ENCODE results near the gene NEURL1.
"Not testable (repeated sequence)": the region's sequence is repeated elsewhere in the genome, so short reads cannot be mapped to it uniquely, and the experiment has no call there.

Gene NEURL1

GRCh38 chr10:103493916-103494877 lies 692 bp downstream of the NEURL1 start:
- no peak for DNase-seq (ENCODE audit: low read depth in 2 of 2)

DNA sequence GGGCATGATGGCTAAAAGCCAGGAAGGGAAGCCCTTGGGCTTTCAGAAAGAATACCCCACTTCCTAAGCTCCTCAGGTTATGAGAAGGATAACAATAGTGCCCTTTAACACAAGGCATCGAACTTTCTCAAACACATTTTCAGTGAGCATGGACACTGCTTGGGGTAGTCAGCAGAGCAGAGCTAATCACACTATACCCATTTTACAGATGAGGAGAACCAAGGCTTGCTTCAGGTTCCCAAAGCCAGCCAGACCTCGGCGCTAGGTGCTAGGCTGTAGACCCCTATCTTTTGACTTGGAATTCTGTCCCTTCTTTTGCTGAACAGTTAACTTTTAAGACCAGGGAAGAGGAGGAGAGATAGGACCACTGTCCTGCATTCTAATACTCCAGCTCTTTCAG lies 1.8 kb downstream of the NEURL1 start:
- no peak for DNase-seq (ENCODE audit: low read depth in 2 of 2)

DNA sequence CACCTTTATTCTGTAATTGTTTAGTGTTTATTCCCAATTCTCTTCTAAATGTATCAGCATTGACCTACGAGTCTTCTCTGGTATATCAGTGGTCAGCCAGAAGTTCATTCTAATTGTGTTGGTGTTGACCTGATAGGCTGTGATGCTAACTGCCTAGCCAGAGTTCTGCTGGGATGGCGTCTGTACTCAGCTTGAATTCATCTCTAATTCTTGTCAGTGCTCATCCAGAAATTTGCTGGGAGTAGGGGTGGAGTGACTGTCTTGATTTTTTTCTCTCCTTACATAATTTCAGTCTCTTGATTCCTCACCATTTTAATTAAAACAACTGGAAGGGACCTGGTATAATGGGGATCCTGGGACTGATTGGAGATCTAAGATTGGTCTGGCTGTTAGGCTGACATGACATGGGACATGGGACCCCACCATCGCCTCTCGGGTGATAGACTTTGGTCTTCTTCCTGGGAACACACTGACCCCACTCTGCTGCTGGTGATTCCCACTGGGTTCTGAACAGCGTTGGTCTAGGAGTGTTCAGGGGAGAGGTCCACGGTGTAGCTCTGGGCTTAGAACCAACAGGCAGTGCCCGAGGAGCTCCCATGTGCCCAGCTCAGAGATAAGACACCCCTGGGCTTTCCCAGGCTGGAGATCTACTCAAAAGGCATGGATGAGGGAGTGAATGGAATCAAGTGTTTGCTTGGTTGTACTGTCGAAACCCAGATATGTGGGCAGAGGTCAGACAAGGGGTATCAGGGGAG lies 3.8 kb downstream of the NEURL1 start:
- DNase-seq (ENCODE audit: low read depth in 2 of 2), result no peak

GRCh38 chr10:103498936-103499638 lies 5.6 kb downstream of the NEURL1 start:
- no peak for DNase-seq (ENCODE audit: low read depth in 2 of 2)

DNA sequence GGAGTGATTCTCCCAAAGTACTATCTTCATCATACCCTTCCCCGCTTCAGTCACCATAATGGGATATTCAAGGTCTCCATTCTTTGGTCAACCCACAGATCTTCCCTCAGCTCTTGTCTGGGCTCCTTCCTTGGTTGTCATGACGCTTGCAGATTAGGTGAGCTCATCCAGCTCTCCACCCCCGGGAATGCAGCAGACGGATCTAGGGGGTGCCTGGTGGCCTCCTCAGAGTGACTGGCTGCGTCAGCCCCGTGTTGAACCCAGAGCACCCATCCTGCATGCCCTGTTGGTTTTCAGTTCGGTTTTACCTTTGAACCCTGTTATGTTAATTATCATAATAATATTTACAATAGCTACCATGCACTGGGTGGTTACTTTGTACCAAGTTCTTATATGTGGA lies 6.4 kb downstream of the NEURL1 start:
- no peak for DNase-seq (ENCODE audit: low read depth in 2 of 2)

- no peak for DNase-seq (ENCODE audit: low read depth in 2 of 2)
These were observed 7.0 kb downstream of the NEURL1 start for GRCh38 chr10:103500481-103500880.

DNA sequence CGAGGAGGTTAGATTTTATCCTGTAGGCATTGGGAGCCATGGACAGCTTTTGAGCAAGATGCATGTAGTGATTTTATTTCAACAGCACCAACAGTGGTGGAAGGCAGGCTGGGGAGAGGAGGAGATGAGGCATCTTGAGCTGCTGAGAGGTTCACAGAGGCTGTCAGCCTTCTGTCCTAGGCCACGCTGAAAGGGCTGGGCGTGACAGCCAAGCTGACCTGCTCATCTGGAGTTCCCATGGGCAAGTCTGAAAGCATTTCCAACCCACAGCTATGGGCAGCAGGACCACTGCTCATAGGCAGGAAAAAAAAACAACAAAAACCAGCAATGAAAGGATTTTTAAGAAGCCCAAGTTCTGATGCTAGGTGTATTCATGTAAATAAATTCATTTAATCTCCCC lies 7.7 kb downstream of the NEURL1 start:
- DNase-seq (ENCODE audit: low read depth in 2 of 2), result no peak

DNA sequence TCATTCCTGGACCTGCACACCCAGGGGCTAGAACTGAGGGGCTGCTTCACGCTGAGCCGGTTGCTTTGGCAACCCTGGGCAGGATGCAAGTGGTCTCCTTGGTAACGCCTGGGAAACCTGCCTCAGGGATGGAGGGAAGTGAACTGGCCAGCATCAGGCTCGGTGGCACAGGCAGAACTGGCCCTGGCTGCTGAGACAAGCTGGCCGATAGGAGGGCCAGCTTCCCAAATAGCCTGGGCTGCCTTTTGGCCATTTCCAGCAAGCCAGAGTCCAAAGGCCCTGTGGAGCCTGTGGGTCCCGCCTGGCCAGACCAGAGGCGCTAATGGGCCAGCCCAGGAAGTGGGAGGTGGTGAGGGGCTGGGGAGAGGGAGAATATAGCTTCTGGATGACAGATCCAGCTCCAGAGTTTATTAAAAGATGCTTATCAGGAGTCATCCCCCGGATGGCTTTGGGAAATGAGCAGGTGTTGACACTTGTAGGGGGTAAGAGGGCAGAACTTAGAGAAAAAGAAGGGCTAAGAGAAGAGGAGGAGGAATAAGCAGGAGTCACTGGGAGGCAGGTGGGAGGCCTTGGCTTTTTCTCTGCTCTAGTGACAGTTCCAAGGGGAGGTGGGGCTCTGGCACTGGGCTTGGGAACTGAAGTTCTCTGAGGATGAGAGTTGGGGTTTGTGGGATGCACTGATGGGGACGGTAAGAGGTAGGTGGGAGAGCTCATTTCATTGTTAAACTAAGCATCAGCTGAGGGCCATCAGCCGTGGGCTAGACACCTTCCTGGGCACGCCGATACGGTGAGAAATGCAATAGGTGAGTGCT lies 9.6 kb downstream of the NEURL1 start:
- no peak for DNase-seq (ENCODE audit: low read depth in 2 of 2)

DNA sequence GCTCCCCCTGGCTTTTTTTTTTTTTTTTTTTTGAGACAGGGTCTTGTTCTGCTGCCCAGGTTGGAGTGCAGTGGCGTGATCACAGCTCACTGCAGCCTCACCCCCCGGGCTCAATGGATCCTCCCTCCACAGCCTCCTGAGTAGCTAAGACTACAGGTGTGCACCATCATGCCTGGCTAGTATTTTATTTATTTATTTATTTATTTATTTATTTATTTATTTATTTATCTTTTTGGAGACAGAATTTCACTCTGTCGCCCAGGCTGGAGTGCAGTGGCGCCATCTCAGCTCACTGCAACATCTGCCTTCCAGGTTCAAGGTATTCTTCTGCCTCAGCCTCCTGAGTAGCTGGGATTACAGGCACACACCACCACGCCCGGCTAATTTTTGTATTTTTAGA lies 10.3 kb downstream of the NEURL1 start:
- not testable (repeated sequence) for DNase-seq (ENCODE audit: low read depth in 2 of 2)

- no peak for DNase-seq (ENCODE audit: low read depth in 2 of 2)
These were observed 10.8 kb downstream of the NEURL1 start for GRCh38 chr10:103504181-103504783.

- DNase-seq (ENCODE audit: low read depth in 2 of 2), result no peak
These were observed 12.6 kb downstream of the NEURL1 start for GRCh38 chr10:103506061-103506460.

DNA sequence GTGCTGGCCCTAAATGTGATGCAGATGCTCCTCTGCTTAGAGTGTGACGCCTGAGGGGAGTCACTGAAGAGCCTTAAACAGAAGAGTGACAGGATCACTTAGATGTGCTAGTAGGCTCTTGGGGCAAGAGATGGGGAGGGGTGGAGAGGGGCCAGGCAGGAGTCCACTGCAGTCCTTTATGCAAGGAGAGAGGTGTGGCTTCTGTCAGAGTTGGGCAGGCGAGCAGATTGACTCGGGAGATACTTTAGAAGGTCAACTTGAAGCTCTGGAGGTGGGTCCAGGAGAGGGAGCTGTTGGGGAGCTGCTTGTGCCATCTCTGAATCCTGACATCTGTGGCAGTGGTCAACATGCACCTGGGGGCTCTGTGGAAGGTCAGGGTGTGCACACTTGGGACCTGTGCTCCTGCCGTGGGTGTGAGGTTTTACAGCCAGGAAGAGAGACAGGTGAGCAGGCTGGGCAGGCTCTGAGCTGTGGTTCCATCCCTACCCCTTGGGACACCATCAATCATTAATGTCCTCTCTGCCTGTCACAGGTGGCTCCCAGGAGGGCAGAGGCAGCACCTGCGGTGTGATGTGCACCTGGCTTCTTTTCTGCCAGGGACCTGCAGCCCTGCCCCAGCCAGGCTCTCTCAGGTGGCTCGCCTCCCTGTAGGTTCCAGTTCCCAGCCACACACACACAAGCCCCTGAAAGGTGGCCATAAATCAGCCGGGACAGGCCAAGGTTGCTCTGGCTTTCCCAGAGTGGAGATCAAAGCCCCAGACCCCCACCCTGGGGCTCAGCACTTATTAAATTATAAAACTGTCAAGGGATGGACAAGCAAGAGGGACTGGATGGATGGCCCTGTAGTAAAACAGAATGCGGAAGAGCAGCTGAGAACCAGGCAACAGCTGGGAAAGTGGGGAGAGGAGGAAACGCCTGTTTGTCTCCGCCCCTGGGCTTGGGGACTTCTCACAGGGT lies 14.0 kb downstream of the NEURL1 start:
- DNase-seq (ENCODE audit: low read depth in 2 of 2), result no peak

GRCh38 chr10:103510046-103510685 lies 16.7 kb downstream of the NEURL1 start:
- no peak for DNase-seq (ENCODE audit: low read depth in 2 of 2)

- no peak for DNase-seq (ENCODE audit: low read depth in 2 of 2)
These were observed 17.6 kb downstream of the NEURL1 start for GRCh38 chr10:103510791-103511752.

GRCh38 chr10:103512166-103512565 lies 18.7 kb downstream of the NEURL1 start:
- DNase-seq (ENCODE audit: low read depth in 2 of 2), result no peak

DNA sequence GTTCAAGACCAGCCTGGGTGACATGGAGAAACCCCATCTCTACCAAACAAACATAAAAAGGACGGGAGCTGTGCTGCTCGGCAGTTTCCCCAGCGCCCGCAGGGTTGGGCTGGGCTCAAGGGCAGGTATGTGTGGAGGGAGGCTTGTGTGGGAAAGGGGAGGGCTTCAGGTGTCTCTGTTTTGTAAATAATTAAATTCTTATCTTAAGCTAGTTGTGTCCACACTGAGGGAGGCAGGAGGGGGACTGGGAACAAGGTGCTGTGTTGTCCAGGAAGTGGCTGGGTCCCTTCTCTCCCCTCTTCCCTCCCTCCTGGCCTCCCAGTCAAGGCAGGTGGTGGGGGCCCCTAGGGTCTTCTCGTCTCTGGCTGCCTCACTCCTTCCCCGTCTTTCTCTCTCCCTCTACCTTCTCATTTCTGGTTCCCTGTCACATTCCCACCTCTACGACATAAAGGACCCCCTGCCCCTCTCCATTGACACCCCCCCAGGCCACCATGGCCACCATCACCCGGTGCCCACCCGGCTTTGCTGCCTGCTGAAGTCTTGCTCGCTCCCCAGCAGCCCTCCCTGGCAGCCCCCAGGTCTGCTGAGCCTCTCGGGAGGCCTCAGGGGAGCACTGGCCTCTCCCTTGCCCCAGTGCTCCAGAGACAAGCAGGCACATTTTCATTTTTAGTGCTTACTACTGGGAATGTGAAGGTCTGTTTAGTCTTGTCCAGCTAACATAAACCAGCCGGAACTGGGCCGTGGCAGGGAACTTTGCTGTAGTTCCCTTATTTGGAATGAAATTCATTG lies 19.3 kb downstream of the NEURL1 start:
- no peak for DNase-seq (ENCODE audit: low read depth in 2 of 2)

DNA sequence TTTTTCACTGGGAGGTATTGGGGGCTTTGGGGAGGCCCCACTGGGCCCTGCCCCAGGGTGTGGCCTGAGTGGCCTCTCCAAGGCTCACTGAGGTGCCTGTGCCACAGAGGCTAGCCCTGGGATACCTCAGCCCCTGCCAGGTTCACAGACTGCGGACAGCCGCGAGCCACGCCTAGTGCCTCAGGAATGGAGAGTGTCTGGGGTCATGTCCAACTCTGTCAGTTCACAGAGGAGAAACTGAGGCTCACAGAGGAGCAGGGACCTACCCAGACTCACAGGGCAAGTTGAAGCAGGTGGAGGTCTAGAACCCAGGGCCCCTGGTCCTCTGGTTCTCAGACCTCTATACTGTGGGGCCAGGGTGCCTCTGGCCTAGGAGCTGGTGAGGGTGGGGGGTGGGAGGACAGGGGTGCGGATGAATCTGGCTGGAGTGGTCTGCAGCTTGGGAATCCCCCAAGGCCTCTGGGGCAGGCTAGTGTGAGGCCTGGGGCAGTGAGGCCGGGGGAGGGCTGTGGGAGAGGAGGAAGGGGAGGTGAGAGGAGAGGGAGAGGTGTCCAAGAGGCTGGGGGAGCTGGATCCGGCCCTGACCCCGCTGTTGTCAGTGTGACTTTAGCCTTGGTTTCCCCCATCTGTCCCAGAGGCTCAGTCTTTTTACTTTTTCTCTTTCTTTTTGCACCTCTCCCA lies 20.0 kb downstream of the NEURL1 start:
- no peak for DNase-seq (ENCODE audit: low read depth in 2 of 2)

All from stimulated activated CD8-positive, alpha-beta memory T cell treated with anti-CD3 and anti-CD28 coated beads, Interleukin-7, amount 100 ng/mL, for 1 hour (primary cell).